GM18951 (cell line): ENCODE data around the gene PPP1R12B.
"Not testable (repeated sequence)": the region's sequence is repeated elsewhere in the genome, so short reads cannot be mapped to it uniquely, and the experiment has no call there.

Source experiments
- POLR2A ChIP-seq: IDR thresholded peaks from 4 replicates; pipeline ENCODE4 v1.6.1; 2011; ENCODE audit warnings: mild to moderate bottlenecking; ENCODE audit not compliant: insufficient read length, insufficient read depth; ENCODE audit errors: extremely low read depth
- in situ Hi-C: fragments of 300-500 bp; cut with MboI; formaldehyde crosslinking; loops from one replicate; pipeline ENCODE4 v1.12.0; 2022; ENCODE audit warnings: low sequenced_read_pairs, mixed read lengths, inconsistent platforms; ENCODE audit not compliant: unreplicated experiment

PPP1R12B gene

DNA sequence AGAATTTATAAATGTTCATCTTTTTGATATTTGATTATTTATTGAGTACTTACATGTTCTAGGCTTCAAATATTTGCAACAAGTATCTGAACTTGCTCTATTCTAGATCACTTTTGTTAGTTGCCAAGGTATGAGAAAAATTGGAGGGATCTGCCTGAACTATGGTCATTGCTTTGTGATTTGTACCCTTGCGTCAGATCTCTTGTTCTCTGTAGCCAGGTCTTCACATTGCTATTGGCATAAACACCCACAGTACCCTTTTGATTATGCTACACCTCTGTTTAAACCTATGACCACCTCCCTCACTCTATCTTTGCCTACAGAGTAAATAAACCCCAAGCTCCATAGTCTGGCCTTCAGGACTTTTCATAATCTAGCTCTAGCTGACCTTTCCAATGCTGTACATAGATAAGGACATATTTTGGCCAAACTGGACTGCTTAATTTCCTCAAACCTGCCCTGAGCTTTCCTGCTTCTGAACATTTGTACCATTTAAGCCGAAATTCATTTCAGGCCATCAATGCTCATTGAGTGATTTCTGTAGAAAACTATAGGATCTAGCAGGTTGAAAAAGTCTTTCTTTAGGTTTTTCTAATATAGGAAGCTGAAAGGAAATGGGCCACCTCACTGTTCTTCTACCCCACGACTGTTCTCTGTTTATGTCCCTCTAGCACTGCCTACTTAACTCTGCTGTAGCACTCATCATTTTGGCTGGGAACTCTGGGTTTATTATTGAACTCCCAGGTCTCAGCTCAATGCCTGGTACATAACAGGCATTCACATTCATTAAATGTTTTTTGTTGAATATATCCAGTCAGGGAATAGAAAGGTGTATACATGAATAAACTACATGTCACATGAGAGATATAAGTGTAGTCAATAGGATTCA lies 84.9 kb downstream of the PPP1R12B start:
- no peak for TF ChIP-seq POLR2A
- in situ Hi-C loops = no loop called here

DNA sequence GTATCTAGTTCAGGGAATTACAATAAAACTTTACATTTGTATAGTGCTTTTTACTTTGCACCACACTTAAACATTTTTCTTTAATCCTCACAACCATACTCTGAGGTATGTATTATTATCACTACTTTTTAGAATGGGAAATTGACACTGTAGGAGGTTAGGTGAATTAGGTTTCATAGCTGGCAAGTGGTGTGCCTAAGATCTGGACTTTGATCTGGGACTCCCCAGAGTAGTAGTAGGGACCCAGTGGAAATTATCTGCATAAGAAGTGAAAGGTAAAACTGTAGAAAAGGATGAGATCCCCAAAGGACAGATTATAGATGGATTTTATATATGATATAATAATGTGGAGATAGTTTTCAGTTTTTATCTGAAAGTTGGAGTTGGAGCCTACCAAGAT lies 85.6 kb downstream of the PPP1R12B start:
- in situ Hi-C loops = no loop called here
- TF ChIP-seq POLR2A = no peak

DNA sequence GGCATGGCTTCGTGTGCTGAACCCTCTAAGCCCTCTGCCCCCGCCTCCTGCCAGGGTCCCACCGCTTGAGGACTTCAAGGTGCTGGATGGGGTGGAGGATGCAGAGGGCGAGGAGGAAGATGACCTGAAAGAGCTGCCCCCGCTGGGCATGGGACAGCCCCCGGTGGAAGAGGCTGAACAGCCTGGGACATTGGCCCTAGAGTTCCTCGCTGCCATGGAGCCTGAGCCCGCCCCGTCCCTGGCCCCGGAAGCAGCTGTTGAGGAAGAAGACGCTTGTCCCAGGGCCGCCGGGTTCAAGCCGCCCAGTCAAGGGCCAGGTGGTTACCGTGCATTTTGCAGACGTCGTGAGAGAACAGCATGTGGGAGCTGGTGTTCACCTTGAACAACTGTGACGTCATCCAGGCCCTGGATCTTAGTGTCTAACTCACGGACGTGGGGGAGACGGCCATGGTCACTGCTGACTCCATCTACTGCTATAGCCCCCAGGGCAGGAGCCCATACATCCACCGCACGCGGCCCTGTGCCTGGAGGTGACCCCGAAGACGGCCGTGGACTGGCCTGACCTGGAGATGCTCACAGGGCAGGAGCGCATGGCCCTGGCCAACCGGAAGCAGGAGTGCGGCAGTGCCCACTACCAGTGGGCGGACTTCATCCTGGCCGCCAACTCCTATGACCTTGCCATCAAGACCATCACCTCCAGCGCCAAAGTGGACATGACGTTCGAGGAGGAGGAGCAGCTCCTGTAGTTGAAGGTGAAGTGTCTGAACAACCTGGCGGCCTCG lies 90.1 kb downstream of the PPP1R12B start:
- no peak for TF ChIP-seq POLR2A

DNA sequence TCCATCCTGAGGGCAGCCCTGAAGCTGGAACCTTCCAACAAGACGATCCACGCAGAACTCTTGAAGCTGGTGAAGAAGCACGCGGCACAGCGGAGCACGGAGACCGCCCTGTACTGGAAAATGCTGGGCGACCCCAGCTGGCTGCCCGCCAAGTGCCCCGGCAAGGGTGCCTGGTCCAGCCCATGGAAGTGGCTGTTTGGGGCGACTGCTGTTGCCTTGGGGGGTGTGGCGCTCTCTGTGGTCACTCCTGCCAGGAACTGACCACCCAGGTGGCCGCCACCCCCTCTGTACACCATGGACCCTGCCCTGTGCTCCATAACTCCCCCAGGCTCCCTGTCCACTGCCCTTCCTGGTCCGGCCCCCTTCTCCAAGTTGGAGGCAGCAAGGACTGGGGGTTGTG lies 90.8 kb downstream of the PPP1R12B start:
- in situ Hi-C loops = no loop called here

More for the DNA sequence above, 90.1 kb downstream of the PPP1R12B start:
- in situ Hi-C loops = no loop called here

DNA sequence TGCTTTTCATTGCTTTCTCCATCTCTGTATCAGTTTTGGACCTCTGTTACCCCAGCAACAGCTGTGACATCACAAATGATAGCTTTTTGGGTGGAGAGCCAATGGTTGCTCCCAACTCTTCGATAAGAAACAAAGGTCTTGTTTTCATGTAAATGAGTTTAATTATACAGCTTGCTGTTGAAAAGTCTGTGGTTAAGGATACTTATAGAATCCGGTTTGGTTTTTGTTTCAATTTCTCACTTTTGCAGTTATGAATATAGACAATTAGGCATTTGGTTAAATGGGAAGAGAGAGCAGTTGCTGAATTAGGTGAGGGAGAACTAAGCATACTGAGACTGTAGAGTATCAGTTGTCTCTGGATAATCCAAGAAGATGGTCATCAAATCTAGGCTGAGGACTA lies 99.6 kb downstream of the PPP1R12B start:
- in situ Hi-C loops = not testable (repeated sequence)

More for the DNA sequence above, 90.8 kb downstream of the PPP1R12B start:
- no peak for TF ChIP-seq POLR2A

DNA sequence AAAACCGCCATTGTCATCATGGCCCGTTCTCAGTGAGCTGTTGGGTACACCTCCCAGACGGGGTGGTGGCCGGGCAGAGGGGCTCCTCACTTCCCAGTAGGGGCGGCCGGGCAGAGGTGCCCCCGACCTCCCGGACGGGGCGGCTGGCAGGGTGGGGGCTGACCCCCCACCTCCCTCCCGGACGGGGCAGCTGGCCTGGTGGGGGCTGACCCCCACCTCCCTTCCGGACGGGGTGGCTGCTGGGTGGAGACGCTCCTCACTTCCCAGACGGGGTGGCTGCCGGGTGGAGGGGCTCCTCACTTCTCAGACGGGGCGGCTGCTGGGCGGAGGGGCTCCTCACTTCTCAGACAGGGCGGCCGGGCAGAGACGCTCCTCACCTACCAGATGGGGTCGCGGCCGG lies 103.1 kb downstream of the PPP1R12B start:
- in situ Hi-C loops = loop anchor here (25.0 kb wide), 1 partner anchor 261 kb away; the partner anchor contains the start of gene SYT2

DNA sequence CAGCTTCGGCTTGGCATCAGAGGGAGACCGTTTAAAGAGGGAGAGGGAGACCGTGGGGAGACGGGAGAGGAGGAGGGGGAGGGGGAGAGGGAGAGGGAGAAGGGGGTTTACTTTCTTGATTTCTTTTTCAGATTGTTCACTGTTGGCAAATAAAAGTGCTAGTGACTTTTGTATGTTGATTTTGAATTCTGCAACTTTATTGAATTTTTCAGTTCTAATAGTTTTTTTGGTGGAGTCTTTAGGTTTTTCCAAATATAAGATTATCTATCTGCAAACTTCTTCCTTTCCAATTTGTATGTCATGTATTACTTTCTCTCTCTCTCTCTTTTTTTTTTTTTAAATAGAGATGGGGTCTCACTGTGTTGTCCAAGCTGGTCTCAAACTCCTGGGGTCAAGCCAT lies 104.0 kb downstream of the PPP1R12B start:
- no peak for TF ChIP-seq POLR2A
- in situ Hi-C loops = loop anchor here (25.0 kb wide), 1 partner anchor 260 kb away; the partner anchor contains the start of gene SYT2

DNA sequence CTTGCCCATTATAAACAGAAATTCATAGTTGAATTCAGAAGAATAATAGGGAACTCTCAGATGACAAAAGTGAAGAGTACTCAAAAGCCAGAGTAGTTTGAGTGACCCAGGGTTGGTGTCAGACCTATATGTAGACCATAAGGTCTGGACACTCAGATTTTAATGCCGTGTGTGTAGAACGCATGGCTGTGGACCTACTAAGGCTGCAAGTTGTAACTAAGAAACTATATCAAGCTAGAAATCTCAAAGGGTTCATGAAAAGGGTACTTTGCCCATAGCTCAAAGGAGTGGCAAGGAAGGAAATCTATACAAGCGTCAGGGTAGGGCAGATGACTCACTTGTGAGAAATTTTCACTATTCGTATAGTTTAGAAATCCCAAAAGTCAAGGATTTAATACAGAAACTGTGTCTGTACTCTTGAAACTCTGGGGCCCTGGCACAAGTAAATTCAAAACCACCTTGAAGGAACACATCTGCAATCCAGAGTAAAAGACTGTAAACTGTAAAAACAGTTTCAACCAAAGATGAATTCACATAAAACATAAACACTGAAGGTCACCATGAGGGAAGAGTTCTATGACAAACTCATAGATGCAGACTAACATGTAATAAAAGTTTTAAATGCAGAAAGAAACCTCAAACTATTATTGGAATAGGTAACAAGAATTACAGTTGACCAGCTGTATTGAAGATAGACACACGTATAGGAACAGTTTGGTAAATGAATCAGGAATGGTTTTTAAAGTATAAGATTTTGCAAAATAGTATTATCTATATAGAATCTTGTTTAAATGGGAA lies 108.1 kb downstream of the PPP1R12B start:
- in situ Hi-C loops = loop anchor here (25.0 kb wide), 1 partner anchor 256 kb away; the partner anchor contains the start of gene SYT2

DNA sequence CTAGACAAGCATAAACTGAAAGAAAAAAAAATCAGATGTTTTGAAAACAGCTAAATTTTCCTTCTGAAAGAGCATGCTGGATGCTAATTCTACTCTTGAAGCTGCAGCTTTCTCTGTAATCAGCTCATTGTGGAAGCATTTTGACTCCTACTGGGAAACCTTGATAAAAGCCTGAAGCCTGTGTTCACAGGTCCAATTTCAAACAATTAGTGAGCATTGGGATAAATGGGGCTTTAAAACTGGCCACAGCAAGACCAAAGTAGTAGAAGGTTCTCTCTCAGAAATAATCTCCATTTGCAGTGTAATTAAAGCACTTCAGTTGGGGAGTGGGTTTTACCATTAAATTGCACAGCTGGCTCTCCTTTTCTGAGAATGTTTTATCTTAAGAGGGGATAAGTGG lies 110.2 kb downstream of the PPP1R12B start:
- in situ Hi-C loops = loop anchor here (25.0 kb wide), 1 partner anchor 254 kb away; the partner anchor contains the start of gene SYT2

DNA sequence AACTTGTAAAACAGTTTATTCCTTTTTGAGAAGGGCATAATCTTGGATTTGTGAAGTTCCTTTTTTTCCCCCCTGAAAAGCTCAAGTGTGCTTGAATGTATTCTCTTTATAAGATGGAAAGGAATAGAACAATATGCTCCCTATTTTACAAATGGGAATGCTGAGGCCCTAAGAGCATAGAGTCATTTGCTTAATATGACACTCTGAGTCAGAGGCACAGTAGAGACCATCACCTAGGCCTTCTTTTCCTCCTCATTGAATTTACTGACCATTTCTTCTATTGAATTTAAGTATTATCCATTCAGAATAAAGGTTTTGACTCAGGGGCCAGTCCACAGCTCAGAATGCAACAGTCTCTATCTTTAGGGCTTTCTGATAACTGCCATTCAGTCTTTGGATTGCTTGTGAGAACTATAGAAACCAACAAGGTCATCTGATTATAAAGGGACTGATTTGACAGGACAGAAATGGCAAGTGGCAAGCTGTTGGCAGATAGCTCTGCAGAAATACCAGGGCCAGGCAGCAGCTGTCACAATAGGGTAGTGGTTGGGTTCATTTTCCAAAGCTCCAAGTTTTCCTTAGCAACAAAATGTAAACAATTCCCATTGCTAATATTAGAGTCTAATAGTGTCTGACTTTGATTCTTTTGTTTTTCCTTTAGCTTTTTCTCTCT lies 111.1 kb downstream of the PPP1R12B start:
- in situ Hi-C loops = loop anchor here (25.0 kb wide), 1 partner anchor 253 kb away; the partner anchor contains the start of gene SYT2

DNA sequence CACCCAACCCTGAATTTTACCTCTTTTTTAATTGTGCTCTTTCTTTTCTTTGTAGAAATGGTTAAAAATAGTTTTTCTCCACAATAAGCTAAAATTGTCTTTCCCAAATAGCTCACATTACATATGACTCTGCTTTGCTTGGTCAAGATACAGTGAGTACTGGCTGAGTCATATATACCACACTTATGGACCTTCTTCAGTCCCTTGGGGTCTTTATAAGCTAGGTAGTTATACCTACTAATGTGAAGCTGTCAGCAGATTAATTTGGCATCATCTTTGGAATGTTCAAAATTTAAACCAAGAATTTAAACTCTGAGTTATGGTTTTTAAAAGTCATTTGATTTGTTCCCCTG lies 111.6 kb downstream of the PPP1R12B start:
- in situ Hi-C loops = loop anchor here (25.0 kb wide), 1 partner anchor 252 kb away; the partner anchor contains the start of gene SYT2

DNA sequence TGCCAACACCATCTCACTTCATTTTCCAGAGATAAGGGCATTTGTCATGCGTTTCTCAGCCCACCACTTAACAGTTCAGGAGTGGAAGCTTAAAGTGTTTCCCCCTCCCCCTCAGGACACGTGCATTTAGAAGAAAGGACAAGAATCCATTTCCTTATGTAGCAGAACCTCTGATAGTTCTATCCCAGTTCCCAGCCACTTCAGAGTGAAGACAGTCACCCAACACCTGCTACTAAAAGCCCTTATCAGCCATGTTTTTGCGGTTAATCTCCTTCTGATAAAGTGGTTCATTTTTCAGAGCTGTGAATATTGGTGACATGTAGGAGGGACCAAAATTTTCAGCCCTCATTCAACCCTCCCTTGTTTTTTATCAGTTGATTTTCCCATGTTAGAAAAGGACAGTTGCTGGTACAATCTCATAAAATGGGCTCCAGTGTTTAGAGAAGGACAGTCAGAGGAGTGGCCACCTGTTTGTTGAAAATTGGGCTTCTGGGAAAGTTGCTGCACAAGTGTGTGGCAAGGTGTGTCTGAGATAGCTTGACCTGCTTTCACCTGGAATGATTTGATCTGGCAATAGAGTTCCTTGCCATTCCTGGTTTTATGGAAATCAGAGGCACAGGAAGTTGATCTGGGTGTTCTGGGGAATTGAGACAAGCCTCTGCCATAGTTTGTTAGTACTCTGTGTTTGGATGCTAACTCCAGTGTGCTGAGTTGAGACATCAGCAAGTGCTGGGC lies 114.0 kb downstream of the PPP1R12B start:
- in situ Hi-C loops = loop anchor here (25.0 kb wide), 1 partner anchor 250 kb away; the partner anchor contains the start of gene SYT2
- no peak for TF ChIP-seq POLR2A

DNA sequence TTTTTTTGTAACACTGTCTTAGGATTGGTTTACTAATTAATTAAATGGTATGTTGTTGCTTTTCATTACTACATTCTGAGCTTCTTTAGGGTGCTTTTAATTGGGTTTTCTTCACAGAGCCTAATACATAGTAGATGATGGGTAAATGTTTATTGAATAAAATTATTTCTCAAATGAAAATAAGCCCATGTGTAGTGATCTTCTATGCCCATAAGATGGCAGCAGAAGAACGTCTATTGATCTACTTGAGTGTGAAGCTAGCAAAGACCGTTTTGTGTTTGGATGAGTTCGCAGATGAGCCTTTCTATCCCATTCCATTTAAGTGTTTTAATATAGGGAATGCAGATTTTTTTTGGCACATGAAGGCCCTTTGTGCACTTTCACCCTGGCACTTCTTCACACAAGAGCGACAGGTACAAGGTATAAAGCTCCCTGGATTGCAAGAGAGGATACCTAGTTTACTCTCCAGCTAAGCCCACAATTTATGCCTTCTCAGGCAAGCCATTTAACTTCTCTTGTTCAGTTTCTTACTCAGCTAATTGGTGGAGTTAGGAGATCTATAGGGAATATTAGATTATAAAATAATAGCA lies 115.7 kb downstream of the PPP1R12B start:
- in situ Hi-C loops = loop anchor here (25.0 kb wide), 1 partner anchor 248 kb away; the partner anchor contains the start of gene SYT2

DNA sequence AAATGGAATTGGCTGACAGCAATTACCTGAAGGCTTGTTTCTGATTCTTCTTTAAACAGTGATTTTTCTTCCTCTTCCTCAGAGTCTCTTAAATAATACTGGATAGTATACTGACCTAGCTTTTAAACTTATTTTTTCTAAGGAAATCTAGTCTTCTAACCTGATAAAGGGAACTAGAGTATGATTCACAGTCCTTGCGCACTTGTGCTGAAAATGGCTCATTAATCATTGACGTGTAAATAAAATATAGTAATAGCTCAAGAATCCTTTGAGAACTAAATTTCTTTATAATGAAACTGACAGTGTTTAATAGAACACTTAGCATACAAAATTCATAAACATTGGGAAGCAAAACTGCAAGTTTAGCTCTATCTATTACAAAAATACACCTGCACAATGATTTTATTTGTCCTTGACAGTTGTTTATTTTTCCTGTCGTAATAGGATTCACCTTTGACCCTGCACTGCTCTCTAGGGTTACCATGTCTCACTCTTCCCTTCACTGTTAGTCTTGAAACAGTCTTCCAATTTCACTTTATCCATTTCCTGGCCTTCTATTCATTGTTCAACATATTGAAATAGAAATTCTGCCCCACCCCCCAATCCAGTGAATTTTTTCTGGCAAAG lies 117.3 kb downstream of the PPP1R12B start:
- in situ Hi-C loops = loop anchor here (25.0 kb wide), 1 partner anchor 247 kb away; the partner anchor contains the start of gene SYT2

DNA sequence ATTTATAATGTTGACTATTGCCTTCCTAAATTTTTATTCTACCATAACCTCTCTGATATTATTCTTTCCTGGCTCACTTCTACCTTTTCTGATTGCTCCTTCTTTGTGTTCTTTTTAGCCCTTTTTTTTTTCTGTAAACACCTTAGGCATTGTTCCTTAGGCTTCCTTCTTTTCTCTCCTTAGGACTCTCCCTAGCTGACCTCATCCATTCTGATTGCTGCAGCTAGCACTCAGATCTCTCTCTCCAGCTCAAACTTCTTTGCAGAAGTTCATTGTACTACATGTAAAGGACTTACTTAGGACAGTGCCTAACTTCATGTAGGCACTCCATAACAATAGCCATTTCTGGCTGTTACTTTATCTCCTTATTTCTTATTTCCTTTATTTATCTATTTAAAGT lies 117.8 kb downstream of the PPP1R12B start:
- in situ Hi-C loops = loop anchor here (25.0 kb wide), 1 partner anchor 246 kb away; the partner anchor contains the start of gene SYT2

DNA sequence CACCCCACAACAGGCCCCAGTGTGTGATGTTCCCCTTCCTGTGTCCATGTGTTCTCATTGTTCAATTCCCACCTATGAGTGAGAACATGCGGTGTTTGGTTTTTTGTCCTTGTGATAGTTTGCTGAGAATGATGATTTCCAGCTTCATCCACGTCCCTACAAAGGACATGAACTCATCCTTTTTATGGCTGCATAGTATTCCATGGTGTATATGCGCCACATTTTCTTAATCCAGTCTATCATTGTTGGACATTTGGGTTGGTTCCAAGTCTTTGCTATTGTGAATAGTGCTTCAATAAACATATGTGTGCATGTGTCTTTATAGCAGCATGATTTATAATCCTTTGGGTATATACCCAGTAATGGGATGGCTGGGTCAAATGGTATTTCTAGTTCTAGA lies 118.9 kb downstream of the PPP1R12B start:
- in situ Hi-C loops = loop anchor here (25.0 kb wide), 1 partner anchor 245 kb away; the partner anchor contains the start of gene SYT2
